Progenitor cell of endocrine pancreas (in vitro differentiated cells): ENCODE results near the gene PTER. TPM values are rescaled to one million over a fixed set of nuclear protein-coding genes. Genes with fewer than 3 reads are reported as not detected.

ENCODE experiments used
- DNase-seq: peaks from one replicate; pipeline ENCODE4 v3.0.0; 2021; ENCODE audit warnings: low spot score; ENCODE audit not compliant: unreplicated experiment
- H3K27ac Mint-ChIP-seq: 2 replicates; pipeline ENCODE4 v1.8.0; 2021; ENCODE audit warnings: mild to moderate bottlenecking, moderate library complexity, mixed read lengths
- H3K27me3 Mint-ChIP-seq: 2 replicates; pipeline ENCODE4 v1.8.0; 2021; ENCODE audit warnings: mixed read lengths
- H3K36me3 Mint-ChIP-seq: 2 replicates; pipeline ENCODE4 v1.8.0; 2022; ENCODE audit warnings: mixed read lengths; ENCODE audit not compliant: insufficient read depth
- H3K4me1 Mint-ChIP-seq: 2 replicates; pipeline ENCODE4 v1.8.0; 2021; ENCODE audit warnings: low read depth, mixed read lengths
- H3K4me3 Mint-ChIP-seq: 2 replicates; pipeline ENCODE4 v1.8.0; 2021; ENCODE audit warnings: low read depth, mild to moderate bottlenecking, moderate library complexity, mixed read lengths
- H3K9me3 Mint-ChIP-seq: 2 replicates; pipeline ENCODE4 v1.8.0; 2021; ENCODE audit warnings: low read depth, mixed read lengths
- total RNA-seq: library from RNA; stranded (reverse); gene quantifications from 2 replicates; pipeline ENCODE4 v1.2.1, GENCODE V29; 2021
- TF ChIP-seq, protein P1 (sequence below): fragments of 200-600 bp; sonication (generic); IDR thresholded peaks from one replicate; pipeline ENCODE4 v1.5.0; 2021; ENCODE audit warnings: antibody characterized with exemption, mild to moderate bottlenecking; ENCODE audit not compliant: unreplicated experiment

PTER gene
- total RNA-seq, 1 donor from 2014 or later = 9.2 TPM

DNA sequence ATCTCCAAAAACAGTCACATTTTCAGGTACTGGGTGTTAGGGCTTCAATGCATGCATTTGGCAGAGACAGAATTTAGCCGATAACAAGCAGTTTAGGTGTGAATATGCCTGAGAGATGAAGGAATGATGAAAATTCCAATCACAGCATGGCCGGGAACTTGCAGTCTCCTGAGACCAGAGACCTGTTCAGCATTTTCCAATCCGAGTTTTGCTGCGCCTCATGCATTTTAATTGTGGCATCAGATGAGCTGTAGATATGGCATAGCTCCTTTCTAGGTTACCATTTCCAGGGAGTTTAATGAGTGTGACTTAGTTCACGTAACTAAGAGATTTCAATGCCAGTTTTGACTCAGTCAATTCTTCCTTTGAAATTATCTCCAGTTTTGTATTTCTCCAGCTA is 99.3 kb downstream of the PTER start:
- no peaks in the 10 kb centered on the region for H3K9me3 Mint-ChIP-seq
- H3K27me3 Mint-ChIP-seq = peaks cover 14% of the 10 kb centered on the region
- no peaks in the 10 kb centered on the region for H3K4me1 Mint-ChIP-seq

DNA sequence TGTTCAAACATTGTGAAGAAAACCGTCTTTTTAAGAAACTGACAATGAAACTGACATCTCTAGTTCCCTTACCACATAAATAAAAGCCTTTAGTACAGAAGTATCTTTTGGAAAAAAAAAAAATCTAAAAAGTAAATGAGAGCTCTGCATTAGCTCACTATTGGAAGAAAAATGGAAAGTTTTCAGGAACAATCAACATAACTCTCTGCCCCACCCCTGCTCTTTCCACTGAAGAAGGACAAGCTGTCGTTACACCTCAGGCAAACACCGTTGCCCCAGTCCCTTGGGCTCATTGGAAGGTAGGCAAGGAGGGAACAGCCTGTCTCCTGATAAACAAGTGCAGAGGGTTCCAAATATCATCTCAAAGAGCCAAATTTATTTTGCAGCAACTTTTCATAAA is 107.3 kb downstream of the PTER start:
- H3K36me3 Mint-ChIP-seq = no peaks in the 10 kb centered on the region

More for the DNA sequence above, 99.3 kb downstream of the PTER start:
- no peak for DNase-seq
- Mint-ChIP-seq H3K27ac (no peak overlapping the region), H3K36me3 (no peaks in the 10 kb centered on the region), H3K4me3 (no peak overlapping the region)
- TF ChIP-seq, protein P1, sequence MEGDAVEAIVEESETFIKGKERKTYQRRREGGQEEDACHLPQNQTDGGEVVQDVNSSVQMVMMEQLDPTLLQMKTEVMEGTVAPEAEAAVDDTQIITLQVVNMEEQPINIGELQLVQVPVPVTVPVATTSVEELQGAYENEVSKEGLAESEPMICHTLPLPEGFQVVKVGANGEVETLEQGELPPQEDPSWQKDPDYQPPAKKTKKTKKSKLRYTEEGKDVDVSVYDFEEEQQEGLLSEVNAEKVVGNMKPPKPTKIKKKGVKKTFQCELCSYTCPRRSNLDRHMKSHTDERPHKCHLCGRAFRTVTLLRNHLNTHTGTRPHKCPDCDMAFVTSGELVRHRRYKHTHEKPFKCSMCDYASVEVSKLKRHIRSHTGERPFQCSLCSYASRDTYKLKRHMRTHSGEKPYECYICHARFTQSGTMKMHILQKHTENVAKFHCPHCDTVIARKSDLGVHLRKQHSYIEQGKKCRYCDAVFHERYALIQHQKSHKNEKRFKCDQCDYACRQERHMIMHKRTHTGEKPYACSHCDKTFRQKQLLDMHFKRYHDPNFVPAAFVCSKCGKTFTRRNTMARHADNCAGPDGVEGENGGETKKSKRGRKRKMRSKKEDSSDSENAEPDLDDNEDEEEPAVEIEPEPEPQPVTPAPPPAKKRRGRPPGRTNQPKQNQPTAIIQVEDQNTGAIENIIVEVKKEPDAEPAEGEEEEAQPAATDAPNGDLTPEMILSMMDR = no peak

DNA sequence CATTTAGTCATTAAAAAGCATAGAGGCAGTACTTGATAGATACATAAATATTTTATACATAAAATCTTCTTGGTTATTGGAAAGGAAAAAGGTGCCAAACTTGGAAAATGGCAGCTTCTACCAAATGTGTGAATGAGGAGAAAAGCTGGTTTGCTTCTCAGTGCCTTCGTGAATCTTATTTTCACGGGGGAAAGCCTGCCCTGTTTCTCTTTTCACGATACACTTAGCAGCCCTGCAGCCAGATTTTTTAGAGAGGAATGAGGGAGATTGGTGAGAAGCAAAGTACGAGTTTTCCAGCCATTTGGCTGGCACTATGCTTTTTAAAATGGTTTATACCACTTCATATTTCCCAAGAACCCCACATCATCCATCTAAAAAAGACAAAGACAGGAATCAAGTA is 107.8 kb downstream of the PTER start:
- H3K9me3 Mint-ChIP-seq = peaks cover 4% of the 10 kb centered on the region
- H3K36me3 Mint-ChIP-seq = no peaks in the 10 kb centered on the region
- no peak for DNase-seq
- H3K27ac Mint-ChIP-seq = no peak overlapping the region
- TF ChIP-seq, protein P1 = no peak
- no peaks in the 10 kb centered on the region for H3K4me1 Mint-ChIP-seq
- H3K4me3 Mint-ChIP-seq = no peak overlapping the region
- H3K27me3 Mint-ChIP-seq = peaks cover 9% of the 10 kb centered on the region

More for the DNA sequence above, 107.3 kb downstream of the PTER start:
- Mint-ChIP-seq H3K4me1 (no peaks in the 10 kb centered on the region), H3K9me3 (peaks cover 4% of the 10 kb centered on the region), H3K4me3 (no peak overlapping the region), H3K27ac (no peak overlapping the region), H3K27me3 (peaks cover 11% of the 10 kb centered on the region)
- TF ChIP-seq, protein P1 = no peak
- DNase-seq = no peak

DNA sequence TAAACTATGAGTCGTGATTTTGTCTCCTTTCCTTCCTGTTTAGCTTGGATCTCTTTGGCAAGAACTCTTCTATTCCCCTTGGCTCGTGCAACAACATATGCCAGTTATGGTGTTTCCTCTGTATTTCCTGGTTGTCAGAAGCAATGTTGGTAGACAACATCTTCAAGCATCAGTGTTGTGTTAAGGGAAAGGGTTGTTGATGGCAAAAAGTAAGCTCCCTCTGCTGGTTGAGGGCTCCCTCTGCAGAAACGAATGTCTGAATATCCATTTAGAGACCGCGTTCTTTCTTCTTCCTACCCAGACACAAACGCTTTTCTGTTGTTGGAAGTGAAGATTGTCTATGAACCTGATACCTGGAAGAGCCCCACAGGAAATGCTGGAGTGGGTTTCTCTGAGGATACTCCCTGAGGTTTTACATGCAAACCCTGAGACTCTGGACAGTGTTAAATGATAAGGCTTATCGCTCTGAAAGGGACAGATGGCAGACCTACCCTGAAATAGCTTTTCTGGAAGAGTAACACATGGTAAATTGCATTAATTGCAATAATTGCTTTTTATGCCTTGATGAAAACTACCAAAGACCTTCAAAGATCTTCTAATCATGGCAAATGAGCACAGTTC is 108.4 kb downstream of the PTER start:
- no peak overlapping the region for H3K27ac Mint-ChIP-seq
- H3K4me1 Mint-ChIP-seq = no peaks in the 10 kb centered on the region
- no peak for DNase-seq
- no peaks in the 10 kb centered on the region for H3K36me3 Mint-ChIP-seq
- TF ChIP-seq, protein P1 = peak; percentile 72
- peaks cover 4% of the 10 kb centered on the region for H3K9me3 Mint-ChIP-seq
- H3K27me3 Mint-ChIP-seq = peaks cover 2% of the 10 kb centered on the region
- H3K4me3 Mint-ChIP-seq = no peak overlapping the region

DNA sequence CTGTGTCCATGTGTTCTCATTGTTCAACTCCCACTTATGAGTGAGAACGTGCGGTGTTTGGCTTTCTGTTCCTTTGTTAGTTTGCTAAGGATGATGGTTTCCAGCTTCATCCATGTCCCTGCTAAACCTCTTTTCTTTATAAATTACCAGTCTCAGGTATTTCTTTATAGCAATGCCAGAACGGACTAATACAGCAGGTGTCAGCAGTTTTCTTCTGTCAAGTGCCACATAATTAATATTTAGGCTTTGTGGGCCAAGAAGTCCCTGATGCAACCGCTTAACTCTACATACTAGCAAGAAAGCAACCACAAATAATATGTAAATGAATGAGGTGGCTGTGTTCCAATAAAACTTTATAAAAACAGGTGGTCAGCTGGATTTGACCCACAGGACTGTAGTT is 111.2 kb downstream of the PTER start:
- H3K4me3 Mint-ChIP-seq = no peak overlapping the region
- no peaks in the 10 kb centered on the region for H3K27me3 Mint-ChIP-seq
- no peaks in the 10 kb centered on the region for H3K36me3 Mint-ChIP-seq
- H3K27ac Mint-ChIP-seq = no peak overlapping the region
- TF ChIP-seq, protein P1 = no peak
- DNase-seq = no peak
- H3K4me1 Mint-ChIP-seq = no peaks in the 10 kb centered on the region
- peaks cover 4% of the 10 kb centered on the region for H3K9me3 Mint-ChIP-seq
